ENCODE data around the gene BIN1.
A peak's percentile ranks its signal among the peaks of the same experiment; 100 is the strongest.

The BIN1 gene

DNA sequence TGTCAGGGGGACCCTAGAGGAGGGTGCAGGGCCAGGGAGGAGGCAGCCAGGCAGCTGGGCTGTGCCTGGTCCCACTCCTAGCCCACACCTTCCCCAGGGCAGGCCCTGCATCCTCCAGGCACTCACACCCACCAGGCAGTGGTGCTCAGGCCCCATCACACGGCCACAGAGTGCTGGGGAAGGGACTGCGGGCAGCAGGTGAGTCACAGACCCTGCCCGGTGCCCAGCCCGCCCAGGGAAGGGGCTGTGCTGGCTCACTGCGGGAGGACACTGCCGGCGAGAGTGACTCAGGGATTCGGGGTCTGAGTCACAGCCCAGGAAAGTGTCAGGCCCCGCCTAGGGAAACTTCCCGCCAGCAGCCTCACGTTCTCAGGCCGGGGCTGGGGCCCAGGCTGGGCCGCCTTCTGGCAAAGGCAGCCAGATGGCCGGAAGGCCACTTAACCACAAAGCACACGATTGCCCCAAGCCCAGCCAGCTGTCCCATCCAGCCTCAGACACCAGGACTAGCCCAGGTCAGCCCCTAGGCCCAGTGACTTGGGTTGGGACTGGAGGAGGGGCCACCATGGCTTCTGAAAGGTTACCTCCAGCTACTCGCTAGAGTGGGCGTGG lies 42.2 kb downstream of the BIN1 start:
- DNase-seq (ENCODE audit: extremely low spot score, insufficient read length, low read depth) (peak; percentile 80), FAIRE-seq (peak; percentile 86)

DNA sequence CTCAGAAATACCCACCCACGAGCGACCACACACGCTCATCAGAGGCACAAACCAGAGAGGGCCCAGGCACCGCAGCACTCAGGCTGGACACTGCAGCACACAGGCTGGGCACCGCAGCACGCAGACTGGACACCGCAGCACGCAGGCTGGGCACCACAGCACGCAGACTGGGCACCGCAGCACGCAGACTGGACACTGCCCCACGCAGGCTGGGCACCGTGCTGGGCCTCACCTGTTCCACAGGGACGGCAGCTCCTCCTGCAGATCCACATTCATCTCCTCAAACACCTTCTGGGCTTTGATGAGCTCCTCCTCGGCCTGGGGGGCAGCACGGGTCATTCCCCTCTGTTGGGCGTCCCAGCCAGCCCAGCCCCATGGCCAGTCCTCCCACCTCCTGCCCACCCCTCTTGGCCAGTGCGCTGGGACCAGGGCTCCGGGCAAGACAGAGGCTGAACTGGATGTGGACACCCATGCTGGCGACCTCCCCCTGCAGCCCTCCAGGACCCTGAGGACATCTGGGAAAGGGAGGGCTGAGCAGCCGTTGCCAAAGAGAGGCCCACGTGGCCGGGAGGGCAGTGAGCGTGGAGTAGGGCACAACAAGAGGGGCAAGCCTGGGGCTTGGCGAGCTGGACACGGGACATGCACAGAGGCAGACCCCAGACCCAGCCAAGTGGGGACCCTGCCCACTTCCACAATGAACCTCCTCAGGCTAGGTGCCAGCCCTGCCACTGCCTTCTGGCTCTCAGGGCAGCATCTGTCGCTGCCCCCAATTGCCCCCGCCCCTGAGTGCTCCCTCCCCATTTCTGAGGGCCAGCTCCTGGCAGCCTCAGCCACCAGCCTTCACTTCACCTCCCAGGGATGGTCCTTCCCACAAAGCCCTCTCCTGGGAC lies 43.0 kb downstream of the BIN1 start:
- no peak for DNase-seq (ENCODE audit: extremely low spot score, insufficient read length, low read depth)
- no peak for FAIRE-seq

DNA sequence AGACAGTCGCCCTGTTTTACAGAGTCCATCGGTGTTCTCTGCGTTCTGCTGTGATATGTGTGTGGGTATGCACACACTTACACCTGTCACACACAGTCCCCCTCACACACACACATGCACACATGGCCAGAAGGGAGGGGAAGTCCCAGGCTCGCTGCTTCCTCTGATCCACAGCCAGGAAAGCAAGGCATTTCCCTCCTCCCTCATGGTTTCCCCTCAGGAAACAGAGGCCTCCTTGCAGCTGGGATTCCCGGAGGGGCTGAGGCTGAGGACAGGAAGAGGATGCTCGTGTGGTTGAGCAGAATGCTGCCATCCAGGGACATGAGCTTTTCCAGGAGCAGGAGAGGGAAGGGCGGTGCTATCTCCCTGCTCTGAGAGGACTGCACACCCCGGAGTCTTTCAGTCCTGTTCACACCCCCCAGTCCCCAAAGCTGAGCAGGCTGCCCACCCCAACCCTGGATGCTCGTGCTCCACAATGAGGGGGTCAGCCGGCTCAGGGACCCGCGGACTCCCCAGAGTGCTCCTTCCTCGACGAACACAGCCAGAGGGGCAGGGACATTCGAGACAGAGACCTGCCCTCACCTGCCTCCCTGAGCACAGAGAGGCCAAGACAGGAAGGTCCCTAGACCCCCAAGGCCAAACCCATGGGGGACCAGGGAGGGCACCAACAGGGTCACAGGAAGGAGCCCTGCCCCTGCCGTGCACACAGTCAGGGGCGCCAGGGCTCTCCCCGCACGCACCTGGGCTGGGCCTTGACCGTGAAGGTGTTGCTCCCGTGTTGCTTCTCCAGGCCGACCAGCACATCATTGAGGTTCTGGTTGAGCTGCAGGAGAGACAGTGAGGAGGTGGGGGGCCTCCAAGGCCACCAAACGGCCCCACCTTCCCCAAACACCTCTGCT lies 45.3 kb downstream of the BIN1 start:
- DNase-seq (ENCODE audit: extremely low spot score, insufficient read length, low read depth) (no peak), FAIRE-seq (no peak)

DNA sequence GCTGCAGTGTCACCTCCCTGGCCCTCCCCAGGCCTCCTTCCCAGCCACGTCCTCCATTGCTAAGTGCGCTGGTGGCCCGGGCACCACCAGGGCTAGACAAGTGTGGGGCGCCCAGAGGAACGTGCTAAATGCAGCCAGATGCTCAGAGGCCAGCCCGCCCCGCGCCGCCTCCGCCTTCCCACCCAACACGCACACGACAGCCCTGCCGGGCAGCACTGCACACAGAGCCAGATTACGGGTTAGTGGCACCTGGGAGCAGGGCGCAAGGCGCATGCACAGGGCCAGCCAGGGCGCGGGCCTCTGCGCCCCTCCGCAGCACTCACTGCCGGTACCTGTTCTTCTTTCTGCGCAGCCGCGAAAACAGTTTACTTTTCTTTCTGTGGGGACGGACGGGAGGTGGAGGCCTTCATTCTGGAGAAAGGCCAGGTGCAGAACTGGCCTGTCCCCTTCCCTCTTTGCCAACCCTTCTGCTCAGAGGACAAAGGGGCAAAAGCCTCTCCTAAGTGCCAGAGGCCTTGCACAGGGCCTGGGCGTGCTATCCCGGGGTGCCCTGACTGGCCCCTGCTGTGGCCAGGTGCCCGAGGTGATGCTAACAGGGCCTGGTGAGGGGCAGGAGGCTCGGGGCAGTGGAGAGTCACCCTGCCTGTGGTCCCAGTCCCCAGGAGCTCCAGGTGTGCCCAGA lies 46.5 kb downstream of the BIN1 start:
- DNase-seq (ENCODE audit: extremely low spot score, insufficient read length, low read depth) = no peak

DNA sequence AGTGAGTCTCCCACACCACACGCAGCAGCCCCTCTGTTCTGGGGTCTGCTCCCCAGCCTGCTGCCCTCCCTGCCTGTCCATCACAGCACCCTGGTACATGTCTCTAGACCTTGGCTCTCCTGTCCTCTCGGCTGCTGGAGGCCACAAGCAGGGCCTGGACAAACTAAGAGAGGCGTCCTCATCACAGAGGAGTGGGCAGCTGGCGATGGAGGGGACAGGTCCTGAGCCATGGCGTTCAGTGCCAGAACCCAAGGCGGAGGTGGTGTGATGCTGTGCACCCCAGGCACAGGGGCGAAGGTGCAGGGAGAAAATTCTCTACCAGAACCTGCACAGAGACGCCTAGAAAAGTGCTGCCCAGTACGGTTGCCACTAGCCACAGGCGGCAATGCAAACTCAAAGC lies 47.4 kb downstream of the BIN1 start:
- no peak for FAIRE-seq
- DNase-seq (ENCODE audit: extremely low spot score, insufficient read length, low read depth) = no peak

More for the DNA sequence above, 46.5 kb downstream of the BIN1 start:
- no peak for FAIRE-seq

DNA sequence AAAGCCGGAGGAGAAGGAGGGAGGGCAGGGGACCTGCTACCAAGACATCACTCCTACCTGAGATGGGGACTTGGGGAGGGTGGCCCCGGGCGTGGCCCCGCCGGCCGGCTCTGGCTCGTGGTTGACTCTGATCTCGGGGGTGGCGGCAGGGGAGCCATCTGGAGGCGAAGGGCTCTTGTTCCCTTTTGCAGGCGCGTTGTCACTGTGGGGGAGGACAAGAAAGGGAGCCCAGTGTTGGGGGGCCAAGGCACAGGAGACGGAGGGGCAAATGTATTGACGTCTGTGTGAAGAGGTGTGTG lies 48.1 kb downstream of the BIN1 start:
- FAIRE-seq = no peak

DNA sequence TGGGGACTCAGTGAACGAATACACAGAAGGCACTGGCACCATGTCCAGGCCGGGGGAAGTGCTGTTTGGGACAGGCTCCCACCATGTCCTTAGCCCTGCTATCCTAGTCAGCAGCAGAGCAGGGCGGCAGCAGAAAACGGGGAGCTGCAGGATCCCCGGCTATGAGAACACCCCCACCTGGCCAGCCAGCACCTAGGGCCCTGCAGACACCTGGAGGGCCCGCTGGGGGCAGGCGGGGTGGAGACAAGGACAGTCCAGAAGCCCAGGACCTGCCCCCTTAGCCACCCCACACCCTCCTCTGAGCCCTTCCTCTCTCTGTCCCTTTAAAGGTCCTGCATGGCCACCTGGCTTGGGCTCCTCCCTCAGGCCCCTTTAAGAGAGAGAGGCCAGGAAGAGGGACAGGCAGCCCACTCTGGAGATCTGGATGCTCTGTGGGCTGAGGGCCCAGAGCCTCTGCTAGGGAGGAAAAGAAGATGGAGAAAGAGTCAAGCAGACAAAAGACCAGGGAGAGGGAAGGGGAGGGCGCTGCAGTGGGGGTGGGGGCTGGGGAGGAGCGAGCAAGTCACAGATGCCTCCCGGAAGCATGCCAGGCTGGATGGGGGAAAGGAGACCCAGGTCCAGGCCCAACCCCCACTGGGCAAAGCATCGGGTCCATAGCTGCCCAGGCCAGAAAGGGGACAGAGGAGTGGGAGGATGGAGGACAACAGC lies 48.6 kb downstream of the BIN1 start:
- FAIRE-seq (no peak), DNase-seq (ENCODE audit: extremely low spot score, insufficient read length, low read depth) (no peak)

More for the DNA sequence above, 48.1 kb downstream of the BIN1 start:
- DNase-seq (ENCODE audit: extremely low spot score, insufficient read length, low read depth) = no peak

DNA sequence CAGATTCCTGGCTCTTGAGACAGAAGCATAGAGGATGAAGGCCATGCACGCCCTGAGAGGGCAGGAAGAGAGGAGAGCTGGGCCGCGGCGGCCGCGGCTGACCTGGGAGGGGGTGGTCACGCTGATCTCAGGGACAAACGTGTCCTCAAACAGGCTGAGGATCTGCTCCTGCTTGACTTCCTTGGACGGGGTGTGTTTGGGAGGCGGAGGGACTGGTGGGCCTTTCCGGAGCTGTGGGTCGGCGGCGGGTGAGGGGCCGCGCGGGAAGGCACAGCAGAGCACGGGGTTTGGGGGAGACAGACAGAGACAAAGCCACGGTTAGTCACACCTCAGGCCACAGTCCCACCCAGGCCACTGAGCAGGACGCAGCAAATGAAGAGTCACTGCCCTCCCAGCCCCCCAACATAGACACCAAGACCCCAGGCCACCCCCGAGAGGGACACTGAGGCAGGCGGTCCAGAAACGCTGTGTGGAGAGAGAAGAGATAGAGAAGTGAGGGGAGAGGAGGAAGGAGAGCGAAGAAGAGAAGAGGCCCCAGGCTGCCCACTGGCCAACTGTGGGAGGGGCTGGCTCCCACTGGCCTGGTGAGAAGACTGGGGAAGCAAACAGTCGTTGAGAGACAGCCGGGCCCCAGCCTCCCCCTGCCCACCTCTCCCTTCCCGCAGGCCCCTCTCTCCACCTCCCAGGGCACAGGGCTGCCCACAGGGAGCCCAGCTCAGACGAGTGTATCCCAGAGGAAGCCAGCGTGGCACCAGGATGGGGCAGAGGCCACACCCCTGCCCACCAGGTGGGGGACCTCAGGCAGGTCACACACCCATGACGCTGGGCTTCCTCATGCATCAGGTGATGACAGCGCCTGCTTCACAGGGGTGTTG lies 49.3 kb downstream of the BIN1 start:
- DNase-seq (ENCODE audit: extremely low spot score, insufficient read length, low read depth) (no peak), FAIRE-seq (no peak)

DNA sequence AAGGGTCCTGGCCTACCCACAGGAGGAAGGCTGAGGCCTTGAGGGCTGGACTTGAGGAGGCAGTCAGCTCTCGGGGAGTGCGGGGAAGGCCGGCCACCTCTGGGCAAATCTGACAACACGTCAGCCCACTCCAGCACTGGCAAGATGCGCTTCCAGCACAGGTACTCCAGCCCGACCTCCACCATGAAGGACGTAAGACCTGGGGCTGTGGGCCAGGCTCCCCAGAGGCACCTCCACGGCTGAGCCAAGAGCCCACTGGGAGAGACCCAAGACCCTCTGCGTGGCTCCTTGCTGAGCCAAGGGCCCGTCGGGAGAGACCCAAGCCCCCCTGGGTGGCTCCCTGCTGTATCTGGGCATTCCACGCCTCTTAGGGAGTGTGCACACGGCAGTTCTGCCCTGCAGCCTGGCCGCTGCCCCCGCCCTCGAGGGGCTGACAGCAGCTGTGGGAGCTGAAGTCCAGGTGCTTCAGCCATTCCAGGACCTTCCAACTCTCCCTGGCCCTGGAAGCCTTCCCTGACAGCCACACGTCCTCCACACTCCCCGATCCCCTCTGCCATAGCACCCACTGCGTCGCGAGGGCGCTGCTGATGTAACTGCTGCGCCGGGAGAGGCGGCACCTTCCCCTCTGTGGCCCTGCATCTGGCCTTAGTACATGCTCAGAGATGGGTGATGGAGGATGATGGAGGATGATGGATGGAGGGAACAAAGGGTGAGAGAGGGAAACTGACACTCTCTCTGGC lies 50.2 kb downstream of the BIN1 start:
- FAIRE-seq (no peak), DNase-seq (ENCODE audit: extremely low spot score, insufficient read length, low read depth) (no peak)

DNA sequence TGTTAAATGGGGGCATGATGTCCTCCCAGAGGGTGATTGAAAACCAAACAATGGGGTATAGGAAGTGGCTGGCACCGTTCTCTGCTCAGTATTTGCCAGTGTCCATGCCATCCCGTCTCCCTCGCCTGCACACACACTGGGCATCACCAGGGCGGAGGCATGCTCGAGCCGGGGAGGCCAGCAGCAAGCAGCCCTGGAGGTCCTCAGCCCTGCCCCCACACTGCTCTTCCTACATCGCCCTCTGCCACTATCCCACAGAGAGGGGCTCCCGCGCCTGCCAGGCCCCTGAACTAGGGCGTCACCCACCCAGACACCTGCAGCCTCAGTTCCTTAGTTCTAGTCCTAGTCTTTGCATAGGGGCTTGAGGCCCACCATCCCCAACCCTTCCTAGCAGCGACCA lies 50.9 kb downstream of the BIN1 start:
- FAIRE-seq (no peak), DNase-seq (ENCODE audit: extremely low spot score, insufficient read length, low read depth) (no peak)

DNA sequence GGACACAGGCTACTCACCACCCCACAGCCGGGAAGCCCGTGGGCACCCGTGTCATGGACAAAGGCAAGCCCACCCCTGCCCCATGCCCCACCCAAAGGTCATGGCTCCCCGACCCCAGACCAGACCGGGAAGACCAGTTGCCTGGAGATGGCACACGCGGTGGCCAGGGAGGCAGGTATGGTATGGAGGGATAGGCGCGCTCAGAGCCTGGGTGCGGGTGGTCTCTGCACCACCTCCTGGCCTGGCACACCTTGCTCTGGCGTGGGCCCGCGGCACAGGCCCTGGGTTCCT lies 51.2 kb downstream of the BIN1 start:
- FAIRE-seq = no peak

DNA sequence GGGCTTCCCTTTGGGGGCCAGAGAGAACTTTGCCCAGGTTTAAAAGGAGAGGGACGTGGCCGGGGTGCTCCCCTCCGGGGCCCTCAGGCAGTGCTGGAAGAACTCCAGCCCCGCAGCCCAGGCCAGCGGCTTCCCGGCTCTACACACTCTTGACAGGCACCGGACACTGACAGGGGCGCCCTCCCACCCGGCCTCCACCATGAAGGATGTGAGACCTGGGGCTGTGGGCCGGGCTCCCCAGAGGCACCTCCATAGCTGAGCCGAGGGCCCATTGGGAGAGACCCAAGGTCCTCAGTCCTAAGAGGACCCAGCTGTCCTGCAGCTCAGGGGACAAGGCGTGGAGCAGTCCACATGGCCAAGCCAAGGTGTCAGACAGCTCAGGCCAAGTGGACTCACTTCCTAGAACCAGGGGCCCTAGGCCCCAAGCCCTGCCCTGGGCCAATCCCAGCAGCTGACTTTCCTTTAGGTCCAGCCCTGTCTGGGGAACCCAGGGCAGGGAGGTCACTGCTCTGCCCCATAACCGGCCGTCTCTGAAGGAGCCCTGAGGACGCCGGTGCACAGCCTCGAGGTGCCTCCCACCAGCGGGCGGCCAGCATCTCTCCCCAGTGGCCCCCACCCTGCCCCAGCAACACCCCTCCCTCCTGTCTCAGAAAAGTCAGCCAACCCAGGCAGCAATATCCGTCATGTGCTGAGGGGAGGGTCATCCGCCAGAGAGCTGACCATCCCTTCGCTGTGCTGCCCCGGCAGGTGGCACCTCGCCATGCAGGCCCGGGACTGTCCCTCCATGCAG lies 51.8 kb downstream of the BIN1 start:
- FAIRE-seq (no peak), DNase-seq (ENCODE audit: extremely low spot score, insufficient read length, low read depth) (no peak)

More for the DNA sequence above, 51.2 kb downstream of the BIN1 start:
- DNase-seq (ENCODE audit: extremely low spot score, insufficient read length, low read depth) = no peak

DNA sequence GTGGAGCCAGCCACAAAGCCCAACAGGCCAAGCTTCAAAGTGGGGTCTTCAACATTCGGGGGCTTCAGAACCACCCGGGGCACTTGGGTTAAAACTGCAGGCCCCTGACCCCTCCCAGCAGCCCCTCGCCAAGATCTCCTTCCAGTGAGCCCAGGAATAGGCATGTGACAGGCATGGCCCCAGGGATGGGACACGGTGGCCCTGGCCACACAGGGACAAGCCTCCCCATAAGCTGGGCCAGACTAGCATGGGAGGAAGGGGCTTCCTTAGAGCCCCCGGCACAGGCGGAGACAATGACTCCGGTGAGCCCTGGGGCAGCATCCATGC lies 52.4 kb downstream of the BIN1 start:
- DNase-seq (ENCODE audit: extremely low spot score, insufficient read length, low read depth) = no peak
- no peak for FAIRE-seq

DNA sequence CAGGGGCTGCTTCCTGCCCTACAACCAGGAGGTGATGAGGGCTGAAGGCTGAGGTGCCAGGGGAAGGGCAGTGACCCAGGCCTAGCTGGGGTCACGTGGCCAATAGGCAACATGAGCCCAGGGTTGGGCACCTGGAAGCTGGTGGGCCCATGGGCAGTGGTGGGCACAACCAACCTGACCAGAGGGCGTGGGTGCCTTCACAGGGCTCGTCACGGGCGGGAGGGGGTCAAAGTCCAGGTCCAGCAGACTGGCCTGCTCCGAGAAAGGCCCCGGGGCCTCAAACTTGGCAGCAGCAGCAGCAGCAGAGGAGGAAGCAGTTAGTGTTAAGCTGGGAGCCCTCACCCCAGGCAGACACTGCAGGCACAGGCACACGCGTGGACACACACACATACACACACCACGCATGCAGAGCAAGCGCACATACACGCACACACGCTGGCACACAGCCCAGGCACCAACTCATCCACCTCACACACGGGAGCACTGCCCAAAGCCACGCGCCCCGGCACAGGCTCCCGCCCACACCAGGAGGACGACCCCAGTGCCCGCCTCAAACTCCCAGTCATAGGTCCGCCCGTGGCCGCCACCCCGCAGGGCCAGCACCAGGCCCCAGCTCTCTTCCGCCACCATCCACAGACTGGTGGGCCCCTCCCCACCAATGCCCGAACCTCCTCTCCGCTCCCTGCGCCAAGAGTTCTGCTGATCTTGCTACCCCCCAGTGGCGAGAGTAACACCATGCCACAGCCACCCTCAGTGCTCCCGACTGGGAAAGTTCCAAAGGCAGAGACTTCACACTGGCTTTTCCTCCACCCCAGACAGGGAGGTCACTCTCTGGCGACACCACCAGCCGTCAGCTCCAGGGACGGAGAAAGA lies 53.0 kb downstream of the BIN1 start:
- DNase-seq (ENCODE audit: extremely low spot score, insufficient read length, low read depth) (no peak), FAIRE-seq (no peak)

DNA sequence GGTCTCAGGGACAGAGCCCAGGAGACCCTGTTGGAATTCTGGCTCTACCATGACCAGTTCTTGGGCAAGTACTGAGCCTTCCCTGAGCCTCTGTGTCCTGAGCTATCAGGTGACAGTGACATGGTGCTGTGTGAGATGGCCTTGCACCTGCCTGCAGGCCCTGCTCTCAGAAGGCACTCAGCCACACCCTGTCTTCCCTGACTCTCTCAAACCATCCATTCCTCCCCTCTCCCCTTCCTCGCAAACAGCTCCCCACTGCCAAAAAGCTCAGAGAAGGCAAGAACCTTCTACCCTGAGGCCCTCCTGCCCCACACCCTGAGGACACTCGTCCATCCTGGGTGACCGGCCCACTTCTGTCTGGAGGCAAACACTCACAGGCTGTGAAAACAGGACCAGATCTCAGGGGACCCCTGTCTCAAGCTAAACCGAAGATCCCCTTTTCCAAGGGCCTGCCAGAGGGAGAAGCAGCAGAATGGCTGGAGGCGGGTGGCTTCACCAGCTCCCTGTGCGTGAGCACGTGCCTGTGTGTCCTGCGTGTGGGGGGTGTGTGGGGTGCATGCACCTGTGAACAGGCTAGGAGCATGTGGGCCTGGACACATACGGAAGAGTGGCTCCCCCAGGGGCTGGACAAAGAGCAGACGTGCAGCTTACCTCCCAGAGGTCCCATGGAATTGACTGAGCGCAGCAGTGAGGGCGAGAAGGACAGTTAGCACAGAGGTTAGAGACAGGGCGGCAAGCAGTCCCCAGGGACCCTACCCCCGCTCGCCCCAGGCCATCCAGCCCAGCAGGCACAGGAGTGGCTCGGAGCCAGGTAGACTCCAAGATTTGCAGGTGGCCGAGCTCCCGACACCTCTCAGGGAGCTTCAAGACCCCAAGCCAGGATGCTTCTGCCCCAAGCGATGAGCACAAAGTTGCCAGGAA lies 53.9 kb downstream of the BIN1 start:
- DNase-seq (ENCODE audit: extremely low spot score, insufficient read length, low read depth) = no peak
- no peak for FAIRE-seq

Measured in GM18507 (cell line).